Mucosa of rectum (tissue), 2 donors: Measurements from ENCODE around the gene GSE1.

Source experiments
- H3K27ac ChIP-seq, 2 donors: one replicate each; pipeline ENCODE4 v1.7.0; 2013; ENCODE audit warnings: inconsistent platforms in 2 of 2, low read depth in 2 of 2, low read length in 2 of 2
- H3K27me3 ChIP-seq, 2 donors: one replicate each; pipeline ENCODE4 v1.7.0; 2013; ENCODE audit warnings: low read length in 2 of 2; ENCODE audit not compliant: control insufficient read depth in 2 of 2, insufficient read depth in 2 of 2
- H3K36me3 ChIP-seq, 2 donors: one replicate each; pipeline ENCODE4 v1.7.0; 2013; ENCODE audit warnings: low read length in 2 of 2; ENCODE audit not compliant: control insufficient read depth in 2 of 2, insufficient read depth in 2 of 2
- H3K4me1 ChIP-seq, 2 donors: one replicate each; pipeline ENCODE4 v1.7.0; 2013; ENCODE audit warnings: low read length in 2 of 2, mild to moderate bottlenecking in 1 of 2; ENCODE audit not compliant: control insufficient read depth in 2 of 2, insufficient read depth in 2 of 2
- H3K4me3 ChIP-seq, 2 donors: one replicate each; pipeline ENCODE4 v1.7.0; 2013; ENCODE audit warnings: low read length in 2 of 2
- H3K9ac ChIP-seq, 2 donors: one replicate each; pipeline ENCODE4 v1.7.0; 2013; ENCODE audit warnings: low read length in 2 of 2, low read depth in 1 of 2, mild to moderate bottlenecking in 1 of 2
- H3K9me3 ChIP-seq, 2 donors: one replicate each; pipeline ENCODE4 v1.7.0; 2013; ENCODE audit warnings: low read length in 2 of 2; ENCODE audit not compliant: control insufficient read depth in 2 of 2
- donor health status: healthy.
- donor health status: Normal muscosa, but diverticular disease.

GSE1 gene

GRCh38 chr16:85658504-85659326 is 45.6 kb downstream of the GSE1 start:
- H3K9me3 ChIP-seq, result no peaks in the 10 kb centered on the region
- no peak overlapping the region for H3K4me3 ChIP-seq
- peaks cover 74 to 80% of the 10 kb centered on the region in 2 donors for H3K36me3 ChIP-seq
- no peaks in the 10 kb centered on the region for H3K27me3 ChIP-seq
- no peaks in the 10 kb centered on the region for H3K4me1 ChIP-seq
- H3K27ac ChIP-seq, result no peak overlapping the region
- no peak overlapping the region for H3K9ac ChIP-seq

GRCh38 chr16:85659336-85659735 is 46.2 kb downstream of the GSE1 start:
- H3K36me3 ChIP-seq, result peaks cover 74 to 79% of the 10 kb centered on the region in 2 donors
- H3K9me3 ChIP-seq, result no peaks in the 10 kb centered on the region
- H3K4me1 ChIP-seq, result no peaks in the 10 kb centered on the region
- H3K27ac ChIP-seq, result no peak overlapping the region
- no peaks in the 10 kb centered on the region for H3K27me3 ChIP-seq
- H3K4me3 ChIP-seq, result no peak overlapping the region
- H3K9ac ChIP-seq, result no peak overlapping the region

GRCh38 chr16:85659805-85660511 is 46.8 kb downstream of the GSE1 start:
- H3K36me3 ChIP-seq, result peaks cover 77 to 79% of the 10 kb centered on the region in 2 donors
- no peak overlapping the region for H3K9ac ChIP-seq

GRCh38 chr16:85660843-85661739 is 48.0 kb downstream of the GSE1 start:
- no peaks in the 10 kb centered on the region for H3K9me3 ChIP-seq
- H3K36me3 ChIP-seq, result peaks cover 77 to 79% of the 10 kb centered on the region in 2 donors
- H3K4me1 ChIP-seq, result no peaks in the 10 kb centered on the region
- H3K27ac ChIP-seq, result no peak overlapping the region
- H3K9ac ChIP-seq, result no peak overlapping the region
- no peak overlapping the region for H3K4me3 ChIP-seq
- no peaks in the 10 kb centered on the region for H3K27me3 ChIP-seq

More at GRCh38 chr16:85659805-85660511, 46.8 kb downstream of the GSE1 start:
- no peak overlapping the region for H3K4me3 ChIP-seq
- no peak overlapping the region for H3K27ac ChIP-seq
- no peaks in the 10 kb centered on the region for H3K9me3 ChIP-seq
- H3K27me3 ChIP-seq, result no peaks in the 10 kb centered on the region
- no peaks in the 10 kb centered on the region for H3K4me1 ChIP-seq

- Histone ChIP-seq H3K36me3 (peaks cover 77 to 80% of the 10 kb centered on the region in 2 donors), H3K9me3 (no peaks in the 10 kb centered on the region), H3K4me3 (no peak overlapping the region)
Measured at GRCh38 chr16:85661740-85662481, 48.8 kb downstream of the GSE1 start.

GRCh38 chr16:85662482-85662812 is 49.3 kb downstream of the GSE1 start:
- no peaks in the 10 kb centered on the region for H3K9me3 ChIP-seq
- H3K4me3 ChIP-seq, result no peak overlapping the region
- peaks cover 77 to 80% of the 10 kb centered on the region in 2 donors for H3K36me3 ChIP-seq
- no peak overlapping the region for H3K27ac ChIP-seq
- no peak overlapping the region for H3K9ac ChIP-seq
- H3K27me3 ChIP-seq, result no peaks in the 10 kb centered on the region
- no peaks in the 10 kb centered on the region for H3K4me1 ChIP-seq

More at GRCh38 chr16:85661740-85662481, 48.8 kb downstream of the GSE1 start:
- H3K27ac ChIP-seq, result no peak overlapping the region
- H3K9ac ChIP-seq, result no peak overlapping the region
- H3K27me3 ChIP-seq, result no peaks in the 10 kb centered on the region
- no peaks in the 10 kb centered on the region for H3K4me1 ChIP-seq

- H3K36me3 ChIP-seq, result peaks cover 78 to 80% of the 10 kb centered on the region in 2 donors
- H3K4me1 ChIP-seq, result no peaks in the 10 kb centered on the region
- H3K4me3 ChIP-seq, result no peak overlapping the region
- no peaks in the 10 kb centered on the region for H3K9me3 ChIP-seq
- H3K27me3 ChIP-seq, result no peaks in the 10 kb centered on the region
- no peak overlapping the region for H3K27ac ChIP-seq
- no peak overlapping the region for H3K9ac ChIP-seq
Measured at GRCh38 chr16:85662976-85663830, 50.1 kb downstream of the GSE1 start.

- Histone ChIP-seq H3K4me1 (no peaks in the 10 kb centered on the region), H3K36me3 (peaks cover 77 to 79% of the 10 kb centered on the region in 2 donors), H3K9me3 (no peaks in the 10 kb centered on the region), H3K4me3 (no peak overlapping the region), H3K27ac (no peak overlapping the region), H3K27me3 (no peaks in the 10 kb centered on the region), H3K9ac (no peak overlapping the region)
Measured at GRCh38 chr16:85663891-85664321, 50.8 kb downstream of the GSE1 start.
